Measurements from ENCODE around the gene ISCU.

GRCh38 chr12:108527166-108527496 lies 35.3 kb upstream of the ISCU start:
- no peak for TF ChIP-seq CTCF (IDR thresholded peaks at IDR 0.05; ENCODE audit: insufficient read depth, low read length, poor library complexity, severe bottlenecking)
- TF ChIP-seq EZH2phosphoT487 (conservative IDR thresholded peaks at IDR 0.05; ENCODE audit: low read length) = no peak
